HS-5 (cell line): Measurements from ENCODE around the gene LETMD1.
"Not testable (repeated sequence)": the region's sequence is repeated elsewhere in the genome, so short reads cannot be mapped to it uniquely, and the experiment has no call there.

Source experiments
- DNase-seq: peaks from one replicate; pipeline ENCODE4 v3.0.0-alpha.2; 2012; ENCODE audit warnings: low read depth

The LETMD1 gene

DNA sequence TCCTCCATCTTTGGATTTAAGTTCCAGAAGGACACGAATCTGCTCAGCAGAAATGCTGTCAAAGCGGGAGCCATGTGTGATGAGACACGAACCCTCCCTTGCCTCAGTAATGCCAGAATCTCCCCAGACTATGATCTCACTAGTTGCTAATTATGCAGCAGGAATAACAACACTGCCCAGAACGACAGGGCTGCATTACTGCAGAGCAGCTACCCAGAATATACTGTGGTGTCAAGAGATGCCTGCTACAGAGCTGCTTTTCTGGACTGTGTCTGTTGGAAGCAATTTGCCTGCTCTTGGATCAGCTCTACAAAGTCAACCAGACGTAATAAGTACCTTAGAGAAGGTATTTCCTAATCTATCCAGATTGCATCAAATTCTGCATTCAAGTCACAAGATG lies 29.8 kb downstream of the LETMD1 start:
- DNase-seq = no peak

- DNase-seq = not testable (repeated sequence)
Measured at GRCh38 chr12:51078346-51078745, 30.2 kb downstream of the LETMD1 start.

GRCh38 chr12:51078866-51079265 lies 30.7 kb downstream of the LETMD1 start:
- DNase-seq = not testable (repeated sequence)

DNA sequence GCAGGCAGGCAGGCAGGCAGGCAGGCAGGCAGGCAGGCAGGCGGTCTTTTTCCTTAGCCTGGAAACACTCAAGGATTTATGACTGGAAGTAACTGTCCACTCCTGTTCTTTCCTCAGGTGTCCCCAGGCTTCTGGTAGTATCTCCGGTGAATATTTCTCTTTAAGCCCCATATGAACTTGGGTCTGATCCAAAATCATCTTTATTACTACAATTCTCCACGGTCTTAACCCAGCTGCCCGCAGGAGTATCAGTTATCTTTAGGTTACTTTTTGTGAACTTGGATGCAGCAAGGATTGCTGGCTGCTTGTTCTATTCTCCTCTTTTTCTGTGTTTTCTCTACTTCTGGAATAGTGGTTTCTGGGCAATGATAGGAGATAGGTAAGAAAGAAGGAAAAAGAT lies 32.0 kb downstream of the LETMD1 start:
- DNase-seq = no peak

DNA sequence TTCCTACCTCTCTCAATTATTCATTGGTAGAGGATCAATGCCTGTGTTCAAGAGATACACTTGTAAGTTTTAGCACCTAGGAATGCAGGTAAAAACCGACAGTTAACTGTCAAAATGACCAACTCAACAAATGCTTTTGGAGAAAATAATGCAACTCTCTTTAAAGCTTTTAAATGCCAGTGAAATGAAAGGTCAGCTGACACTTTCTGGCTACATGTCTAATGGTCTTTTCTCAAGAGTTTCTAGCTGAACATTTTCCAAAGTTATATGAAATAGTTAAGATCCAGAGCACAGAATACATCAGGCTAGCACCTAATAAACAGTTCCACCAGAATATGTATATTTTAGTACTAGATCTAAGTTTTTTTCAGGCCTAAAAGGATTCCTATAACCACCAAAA lies 33.3 kb downstream of the LETMD1 start:
- no peak for DNase-seq

DNA sequence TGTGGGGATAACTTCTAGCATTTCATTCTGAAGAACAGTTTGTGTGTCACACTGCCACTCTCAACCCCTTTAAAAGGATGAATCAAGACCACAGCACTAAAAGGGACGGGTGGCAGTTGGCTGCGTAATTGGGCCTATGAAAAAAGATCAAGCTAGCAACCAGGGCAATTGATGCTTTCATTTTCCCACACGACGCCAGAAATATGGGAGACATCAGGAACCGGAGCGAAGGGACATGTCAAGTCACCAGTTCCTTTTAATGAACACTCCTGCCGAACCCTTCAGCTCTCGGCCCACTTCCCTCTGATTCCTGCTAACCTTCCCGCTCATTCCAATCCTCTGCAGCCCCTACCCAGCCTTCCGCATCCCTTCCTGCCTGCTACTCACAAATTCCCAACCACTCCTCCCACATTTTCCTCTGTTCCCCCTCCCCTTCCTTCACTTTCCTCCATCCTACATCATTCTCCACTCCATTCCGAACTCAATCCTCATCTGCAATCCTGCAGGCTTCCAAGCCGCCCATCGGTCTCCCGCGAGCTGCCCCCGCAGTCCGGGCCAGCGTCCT lies 34.5 kb downstream of the LETMD1 start:
- peak; percentile 15 for DNase-seq

GRCh38 chr12:51083126-51083833 lies 35.2 kb downstream of the LETMD1 start, which contains the start of gene CSRNP2:
Gene CSRNP2, minus strand, starts transcription at chr12:51083596. Its CDS starts 7,035 bp downstream, at chr12:51076561.
- DNase-seq = peak; percentile 68

DNA sequence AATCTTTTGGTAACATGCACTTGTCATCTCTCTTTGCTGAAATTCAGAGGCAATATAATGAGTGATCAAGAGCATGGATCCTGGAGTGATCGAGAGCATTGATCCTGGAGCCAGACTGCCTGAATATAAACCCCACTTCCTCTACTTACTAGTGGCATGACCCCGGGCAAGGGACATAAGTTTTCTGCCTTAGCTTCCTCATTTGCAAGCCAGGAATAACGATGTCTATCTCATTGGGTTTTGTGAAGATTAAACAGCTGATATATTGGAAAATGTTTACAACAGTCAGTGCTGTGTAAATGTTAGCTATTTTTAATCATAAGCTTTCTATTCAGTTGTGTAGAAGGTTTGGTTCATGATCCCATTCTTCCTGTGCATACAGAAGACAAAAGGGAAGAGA lies 37.6 kb downstream of the LETMD1 start:
- no peak for DNase-seq

DNA sequence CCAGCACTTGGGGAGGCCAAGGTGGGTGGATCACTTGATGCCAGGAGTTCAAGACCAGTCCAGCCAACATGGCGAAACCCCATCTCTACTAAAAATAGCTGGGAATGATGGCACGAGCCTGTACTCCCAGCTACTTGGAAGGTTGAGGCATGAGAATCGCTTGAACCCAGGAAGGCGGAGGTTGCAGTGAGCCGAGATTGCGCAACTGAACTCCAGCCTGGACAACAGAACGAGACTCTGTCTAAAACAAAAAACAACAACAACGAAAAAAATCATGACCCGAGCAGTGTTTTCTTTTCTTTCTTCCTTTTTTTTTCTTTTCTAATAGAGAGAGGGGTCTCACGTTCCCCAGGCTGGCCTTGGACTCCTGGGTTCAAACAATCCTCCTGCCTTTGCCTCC lies 38.8 kb downstream of the LETMD1 start:
- DNase-seq = no peak

- DNase-seq = no peak
Measured at GRCh38 chr12:51087818-51088217, 39.7 kb downstream of the LETMD1 start.

GRCh38 chr12:51090705-51091229 lies 42.6 kb downstream of the LETMD1 start:
- DNase-seq = no peak

DNA sequence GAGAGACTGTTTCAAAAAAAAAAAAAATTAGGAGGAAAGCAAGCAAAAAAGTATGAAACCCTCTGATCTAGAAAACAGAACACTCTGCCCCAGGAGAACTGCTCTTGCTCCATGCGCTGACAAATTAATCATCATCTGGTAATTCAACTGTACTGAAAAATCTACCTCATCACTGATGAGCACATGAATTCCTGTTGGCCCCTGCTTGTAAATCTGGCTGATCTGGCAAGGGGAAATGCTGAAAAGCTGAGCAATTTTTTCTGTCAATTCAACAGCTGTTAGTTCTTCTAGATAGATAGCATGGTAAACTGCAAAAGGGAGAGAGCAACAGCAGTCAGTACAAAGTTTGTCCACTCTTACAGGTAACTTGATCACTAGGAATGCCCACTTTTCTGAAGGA lies 50.5 kb downstream of the LETMD1 start:
- no peak for DNase-seq

- no peak for DNase-seq
Measured at GRCh38 chr12:51103977-51104376, 55.9 kb downstream of the LETMD1 start.

GRCh38 chr12:51108136-51108535 lies 60.0 kb downstream of the LETMD1 start:
- DNase-seq = no peak
